Measurements from ENCODE around the gene UBD. TPM values are rescaled to one million over a fixed set of nuclear protein-coding genes. Genes with fewer than 3 reads are reported as not detected.

UBD gene
- total and polyA plus RNA-seq, 2 of the 13 experiments (the other 11 are each of a cell fraction or from before 2014, with no cell fraction given): 13.9 to 172 TPM

DNA sequence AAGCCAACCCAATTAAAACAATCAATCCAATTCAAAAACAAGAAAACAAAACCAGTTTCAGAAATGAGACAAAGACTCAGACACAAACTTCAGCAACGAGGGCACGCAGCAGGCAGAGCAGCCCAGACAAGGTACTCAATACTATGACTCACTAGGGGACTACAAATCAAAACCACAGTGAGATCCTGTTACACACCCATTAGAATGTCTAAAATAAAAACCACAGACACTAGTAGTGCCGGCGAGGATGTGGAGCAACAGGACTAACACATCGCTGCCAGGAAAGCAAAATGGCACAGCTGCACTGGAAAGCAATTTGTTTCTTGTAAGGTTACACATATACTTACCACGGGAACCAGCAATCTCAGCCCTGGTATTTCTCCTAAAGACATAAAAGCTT, 43.4 kb downstream of the UBD start (continued):
- TF ChIP-seq AFF4 (CRISPR knock-in tag; IDR thresholded peaks at IDR 0.05) (no peak), ZFX (CRISPR knock-in tag; IDR thresholded peaks at IDR 0.05; ENCODE audit: low read depth) (no peak), FOSL1 (CRISPR knock-in tag; IDR thresholded peaks at IDR 0.05; ENCODE audit: borderline replicate concordance) (no peak), ZNF605 (CRISPR knock-in tag; IDR thresholded peaks at IDR 0.05) (no peak), KLF12 (CRISPR knock-in tag; IDR thresholded peaks at IDR 0.05; ENCODE audit: borderline replicate concordance) (no peak), ZNF513 (CRISPR knock-in tag; conservative IDR thresholded peaks at IDR 0.05) (no peak), ZBTB3 (CRISPR knock-in tag; IDR thresholded peaks at IDR 0.05; ENCODE audit: borderline replicate concordance, low read depth) (no peak), ZNF629 (CRISPR knock-in tag; conservative IDR thresholded peaks at IDR 0.05) (no peak), MEIS1 (CRISPR knock-in tag; IDR thresholded peaks at IDR 0.05; ENCODE audit: borderline replicate concordance) (no peak)

Data from HepG2 (cell line).